ENCODE data around the gene TRIM2.

TRIM2 gene

GRCh38 chr4:153372967-153373562 lies 168.8 kb downstream of the TRIM2 start:
- TF ChIP-seq CTCF (conservative IDR thresholded peaks at IDR 0.05; ENCODE audit: control insufficient read depth, insufficient read depth, low read depth, low read length) = no peak
- no peak for DNase-seq (ENCODE audit: low read depth)
- no peak overlapping the region for H3K4me3 ChIP-seq (ENCODE audit: control insufficient read depth, low read depth, low read length)

- no peak overlapping the region for H3K4me3 ChIP-seq (ENCODE audit: control insufficient read depth, low read depth, low read length)
- DNase-seq (ENCODE audit: low read depth) = peak; percentile 60
- no peak for TF ChIP-seq CTCF (conservative IDR thresholded peaks at IDR 0.05; ENCODE audit: control insufficient read depth, insufficient read depth, low read depth, low read length)
Observed at GRCh38 chr4:153374442-153374841, 170.2 kb downstream of the TRIM2 start.

DNA sequence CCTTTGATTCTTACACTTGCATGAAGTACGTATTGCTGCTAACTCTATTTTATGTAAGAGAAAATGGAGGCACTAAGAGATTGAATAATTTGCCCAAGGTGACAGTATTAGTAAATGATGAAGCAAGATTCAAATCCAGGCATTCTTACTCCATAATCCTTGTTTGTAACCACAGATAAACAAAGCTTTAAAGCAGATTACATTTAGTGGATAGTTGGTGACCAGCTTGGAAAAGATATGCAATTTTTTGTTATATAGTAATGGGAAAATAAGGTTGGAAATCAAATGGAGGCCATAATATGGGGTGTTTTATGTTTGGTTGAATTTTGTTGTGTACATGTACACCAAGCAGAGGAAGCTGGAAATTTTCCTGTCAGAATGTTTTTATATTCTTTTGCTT lies 171.1 kb downstream of the TRIM2 start:
- no peak for TF ChIP-seq CTCF (conservative IDR thresholded peaks at IDR 0.05; ENCODE audit: control insufficient read depth, insufficient read depth, low read depth, low read length)
- no peak for DNase-seq (ENCODE audit: low read depth)

GRCh38 chr4:153383131-153383530 lies 178.9 kb downstream of the TRIM2 start:
- no peak for TF ChIP-seq CTCF (conservative IDR thresholded peaks at IDR 0.05; ENCODE audit: control insufficient read depth, insufficient read depth, low read depth, low read length)
- no peak for DNase-seq (ENCODE audit: low read depth)
- no peak overlapping the region for H3K4me3 ChIP-seq (ENCODE audit: control insufficient read depth, low read depth, low read length)

More for the DNA sequence above, 171.1 kb downstream of the TRIM2 start:
- no peak overlapping the region for H3K4me3 ChIP-seq (ENCODE audit: control insufficient read depth, low read depth, low read length)

GRCh38 chr4:153384160-153384559 lies 179.9 kb downstream of the TRIM2 start:
- TF ChIP-seq CTCF (conservative IDR thresholded peaks at IDR 0.05; ENCODE audit: control insufficient read depth, insufficient read depth, low read depth, low read length) = no peak

GRCh38 chr4:153385784-153386183 lies 181.5 kb downstream of the TRIM2 start:
- no peak for DNase-seq (ENCODE audit: low read depth)
- H3K4me3 ChIP-seq (ENCODE audit: control insufficient read depth, low read depth, low read length) = no peak overlapping the region
- no peak for TF ChIP-seq CTCF (conservative IDR thresholded peaks at IDR 0.05; ENCODE audit: control insufficient read depth, insufficient read depth, low read depth, low read length)

More at GRCh38 chr4:153384160-153384559, 179.9 kb downstream of the TRIM2 start:
- H3K4me3 ChIP-seq (ENCODE audit: control insufficient read depth, low read depth, low read length) = no peak overlapping the region
- no peak for DNase-seq (ENCODE audit: low read depth)

GRCh38 chr4:153387981-153388380 lies 183.7 kb downstream of the TRIM2 start:
- DNase-seq (ENCODE audit: low read depth) = no peak
- TF ChIP-seq CTCF (conservative IDR thresholded peaks at IDR 0.05; ENCODE audit: control insufficient read depth, insufficient read depth, low read depth, low read length) = no peak
- H3K4me3 ChIP-seq (ENCODE audit: control insufficient read depth, low read depth, low read length) = no peak overlapping the region
